ENCODE measurements around the gene ZNF888. TPM values are rescaled to one million over a fixed set of nuclear protein-coding genes. Genes with fewer than 3 reads are reported as not detected.

Gene ZNF888
- total RNA-seq: 1 to 10 TPM; 8.1 to 8.8 TPM

DNA sequence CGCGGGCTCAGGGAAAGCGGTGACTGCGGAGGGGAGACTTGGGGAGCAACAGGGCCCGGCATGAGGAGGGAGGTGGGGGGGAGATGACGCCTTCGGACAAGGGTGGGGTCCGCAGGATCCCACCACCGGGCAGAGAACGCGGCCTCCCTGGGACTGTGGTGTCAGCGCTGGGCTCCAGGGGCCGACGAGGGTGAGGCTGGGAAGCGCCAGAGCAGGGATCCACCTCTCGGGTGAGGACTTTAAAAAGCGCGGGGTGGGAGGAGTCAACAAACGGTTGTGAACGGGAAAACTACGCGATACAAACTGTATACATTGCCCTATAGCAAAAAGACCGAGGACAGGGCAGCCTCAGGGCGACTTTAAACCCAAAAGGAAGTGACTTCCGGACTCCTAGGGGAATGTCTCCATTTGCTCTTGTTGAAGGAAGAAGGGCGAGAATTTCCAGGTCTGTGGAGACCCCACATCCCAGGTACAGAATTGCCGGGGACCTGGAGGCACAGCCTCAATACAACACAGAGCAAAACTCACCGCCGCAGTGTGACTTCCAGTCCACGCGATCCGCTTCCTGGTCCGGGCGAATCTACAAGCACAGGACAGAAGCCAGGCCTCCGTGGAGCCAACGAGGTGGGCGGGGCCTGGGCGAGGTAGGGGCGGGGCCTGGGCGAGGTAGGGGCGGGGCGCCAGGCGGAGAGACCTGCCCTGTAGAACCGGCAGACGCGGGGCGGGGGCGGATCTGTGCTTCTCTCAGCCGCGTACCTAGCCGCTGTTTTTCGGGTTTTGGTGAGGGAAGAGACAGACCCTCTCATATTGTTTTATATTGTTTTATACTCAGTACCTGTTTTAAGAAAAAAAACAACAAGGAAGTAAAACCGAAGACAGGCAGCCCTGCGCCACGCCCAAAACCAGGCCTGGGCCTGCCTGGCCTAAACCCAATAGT, at the start of gene ZNF888:
Gene ZNF888, minus strand, starts transcription at position 588 of the 937 bp plus-strand sequence. CDS start 5,555 bp downstream, outside the sequence.
- peaks cover 34% of the 10 kb centered on the region for H3K4me1 Mint-ChIP-seq (ENCODE audit: low read depth)
- peak; percentile 99 for ATAC-seq
- POLR2A ChIA-PET: interaction anchor here (0.6 to 1.0 kb wide), 2 partner anchors 31 to 235 kb away, joined by 3 read pairs; no protein-coding TSS in a partner anchor
- H3K27ac Mint-ChIP-seq: peak within 1 kb of the TSS; percentile 96
- no peaks in the 10 kb centered on the region for H3K9me3 Mint-ChIP-seq (ENCODE audit: insufficient read depth)
- peaks cover 30% of the 10 kb centered on the region for H3K36me3 Mint-ChIP-seq (ENCODE audit: low read depth)
- peak; percentile 93 for DNase-seq
- CTCF ChIA-PET: no interaction called here
- peak within 1 kb of the TSS; percentile 95 for H3K4me3 Mint-ChIP-seq
- no peaks in the 10 kb centered on the region for H3K27me3 Mint-ChIP-seq (ENCODE audit: low read depth)

DNA sequence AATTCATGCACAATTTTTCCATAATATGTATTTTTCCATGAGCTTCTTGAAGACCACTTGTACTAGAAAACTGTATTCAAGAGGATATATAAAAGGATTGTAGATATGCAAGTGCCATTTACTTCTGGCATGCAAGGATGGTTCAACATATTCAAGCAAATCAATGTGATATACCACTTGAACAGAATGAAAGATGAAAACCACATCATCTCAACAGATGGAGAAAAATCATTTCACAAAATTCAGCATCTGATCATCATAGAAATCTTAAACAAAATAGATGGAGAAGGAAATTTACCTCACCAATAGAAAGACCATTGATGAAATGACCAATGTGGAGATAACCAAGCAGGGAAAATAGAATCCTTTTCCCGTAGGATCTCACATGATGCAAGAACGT, 44.5 kb upstream of the ZNF888 start:
- ATAC-seq (no peak), DNase-seq (no peak)
- ChIA-PET POLR2A (no interaction called here), CTCF (no interaction called here)
- Mint-ChIP-seq H3K9me3 (ENCODE audit: insufficient read depth) (peaks cover 41% of the 10 kb centered on the region), H3K4me3 (no peak overlapping the region), H3K27ac (no peak overlapping the region), H3K36me3 (ENCODE audit: low read depth) (peaks cover 22% of the 10 kb centered on the region), H3K27me3 (ENCODE audit: low read depth) (no peaks in the 10 kb centered on the region), H3K4me1 (ENCODE audit: low read depth) (peaks cover 13% of the 10 kb centered on the region)

DNA sequence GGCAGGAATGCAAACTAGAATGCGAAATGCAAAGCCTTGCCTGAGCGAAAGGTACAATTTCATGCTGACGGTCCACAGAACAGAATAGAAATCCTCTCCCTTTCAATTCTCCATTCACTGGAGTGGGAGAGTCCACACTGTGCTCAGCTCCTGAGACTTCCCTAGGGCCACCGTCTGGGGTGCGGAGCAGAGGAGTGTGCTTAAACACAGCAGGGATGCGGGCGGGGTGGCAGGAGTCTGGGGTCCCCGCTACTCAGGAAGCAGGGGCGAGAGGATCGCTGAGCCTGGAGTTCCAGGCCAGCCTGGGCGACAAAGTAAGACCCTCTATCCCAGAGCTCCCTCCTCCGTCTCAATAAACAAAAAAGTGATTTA, 40.0 kb upstream of the ZNF888 start:
- Mint-ChIP-seq H3K36me3 (ENCODE audit: low read depth) (peaks cover 49% of the 10 kb centered on the region), H3K4me3 (peak overlapping the region; percentile 98), H3K4me1 (ENCODE audit: low read depth) (peaks cover 31% of the 10 kb centered on the region), H3K9me3 (ENCODE audit: insufficient read depth) (peaks cover 29% of the 10 kb centered on the region), H3K27me3 (ENCODE audit: low read depth) (no peaks in the 10 kb centered on the region), H3K27ac (peak overlapping the region; percentile 98)
- DNase-seq (peak; percentile 30), ATAC-seq (peak; percentile 13)
- ChIA-PET CTCF (interaction anchor here (0.9 to 1.3 kb wide), 2 partner anchors 24 to 715 kb away, joined by 3 read pairs; no protein-coding TSS in a partner anchor), POLR2A (interaction anchor here (0.8 to 1.6 kb wide), 3 partner anchors 12 to 141 kb away, joined by 3 to 6 read pairs (median 3); partner anchors contain the start of gene ZNF28)

DNA sequence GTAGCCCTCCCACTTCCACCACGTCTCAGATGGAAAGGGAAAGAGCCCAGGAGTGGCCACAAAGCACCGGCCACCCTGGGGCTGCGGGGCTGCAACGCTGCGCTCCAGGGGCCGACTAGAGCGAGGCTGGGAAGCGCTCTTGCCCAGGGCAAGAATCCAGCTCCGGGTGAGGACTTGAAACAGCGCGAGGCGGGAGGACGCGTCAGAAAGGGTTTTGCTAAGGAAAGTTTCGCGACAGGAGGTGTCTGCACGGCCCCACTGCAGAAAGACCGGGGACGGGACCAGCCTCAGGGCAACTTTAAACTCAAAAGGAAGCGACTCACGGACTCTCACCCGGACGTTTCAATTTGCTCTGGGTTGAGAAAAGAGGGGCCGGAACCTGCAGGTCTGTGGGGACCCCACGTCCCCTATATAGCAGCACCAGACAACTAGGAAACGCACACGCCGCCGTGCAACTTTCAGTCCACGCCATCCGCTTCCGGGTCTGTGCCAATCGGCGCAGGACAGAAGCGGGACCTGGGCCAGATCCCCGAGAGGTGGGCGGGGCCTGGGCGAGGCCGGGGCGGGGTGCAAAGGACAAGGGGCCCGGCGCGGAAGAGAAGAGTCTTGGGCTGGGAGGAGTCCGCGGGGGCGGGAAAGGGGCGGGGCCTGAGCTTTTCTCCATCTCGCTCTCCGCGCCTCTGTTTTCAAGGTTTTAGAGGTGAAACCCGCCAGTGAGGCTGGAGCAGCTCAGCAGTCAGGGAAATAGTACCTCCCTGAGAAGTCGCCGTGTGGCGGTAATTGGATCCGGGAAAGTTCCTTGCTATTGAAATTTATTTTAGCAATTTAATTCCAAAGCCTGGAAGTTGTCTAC, 39.4 kb upstream of the ZNF888 start, which contains the start of gene ZNF816:
Gene ZNF816, minus strand, starts transcription at position 488 of the 853 bp plus-strand sequence. CDS start 6,792 bp downstream, outside the sequence.
- Mint-ChIP-seq H3K27me3 (ENCODE audit: low read depth) (no peaks in the 10 kb centered on the region), H3K4me3 (peak within 1 kb of the TSS; percentile 98), H3K27ac (peak within 1 kb of the TSS; percentile 98), H3K36me3 (ENCODE audit: low read depth) (peaks cover 53% of the 10 kb centered on the region), H3K9me3 (ENCODE audit: insufficient read depth) (peaks cover 32% of the 10 kb centered on the region), H3K4me1 (ENCODE audit: low read depth) (peaks cover 31% of the 10 kb centered on the region)
- ATAC-seq (peak; percentile 100), DNase-seq (peak; percentile 100)
- CTCF ChIA-PET: interaction anchor here (0.9 to 1.3 kb wide), 2 partner anchors 25 to 714 kb away, joined by 3 read pairs; no protein-coding TSS in a partner anchor
- POLR2A ChIA-PET: interaction anchor here (0.9 to 1.6 kb wide), 2 partner anchors 12 to 141 kb away, joined by 3 to 6 read pairs; partner anchors contain the start of gene ZNF28

DNA sequence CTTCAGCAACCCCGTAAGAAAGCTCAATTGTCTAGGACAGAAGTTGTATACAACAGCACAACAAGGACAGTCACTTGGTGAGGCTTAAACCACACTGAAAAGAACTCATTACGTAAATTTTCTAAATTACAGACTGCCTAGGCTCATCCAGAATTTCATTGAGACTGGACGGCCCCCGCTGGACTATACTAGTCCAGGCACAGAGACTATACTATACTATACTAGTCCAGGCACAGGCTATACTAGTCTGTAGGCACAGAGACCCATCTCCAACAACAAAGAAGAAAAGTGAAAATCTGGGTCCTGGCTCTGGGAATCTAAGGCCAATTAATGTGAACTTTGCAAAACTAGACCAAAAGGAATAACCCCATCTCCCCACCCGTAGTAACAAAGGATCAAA, 38.8 kb upstream of the ZNF888 start:
- Mint-ChIP-seq H3K36me3 (ENCODE audit: low read depth) (peaks cover 57% of the 10 kb centered on the region), H3K9me3 (ENCODE audit: insufficient read depth) (peaks cover 38% of the 10 kb centered on the region), H3K27me3 (ENCODE audit: low read depth) (no peaks in the 10 kb centered on the region), H3K4me3 (peak overlapping the region; percentile 98), H3K4me1 (ENCODE audit: low read depth) (peaks cover 31% of the 10 kb centered on the region), H3K27ac (peak overlapping the region; percentile 98)
- CTCF ChIA-PET: no interaction called here
- no peak for ATAC-seq
- POLR2A ChIA-PET: interaction anchor here (0.9 to 1.6 kb wide), 2 partner anchors 21 to 140 kb away, joined by 3 to 6 read pairs; partner anchors contain the start of gene ZNF28
- no peak for DNase-seq

DNA sequence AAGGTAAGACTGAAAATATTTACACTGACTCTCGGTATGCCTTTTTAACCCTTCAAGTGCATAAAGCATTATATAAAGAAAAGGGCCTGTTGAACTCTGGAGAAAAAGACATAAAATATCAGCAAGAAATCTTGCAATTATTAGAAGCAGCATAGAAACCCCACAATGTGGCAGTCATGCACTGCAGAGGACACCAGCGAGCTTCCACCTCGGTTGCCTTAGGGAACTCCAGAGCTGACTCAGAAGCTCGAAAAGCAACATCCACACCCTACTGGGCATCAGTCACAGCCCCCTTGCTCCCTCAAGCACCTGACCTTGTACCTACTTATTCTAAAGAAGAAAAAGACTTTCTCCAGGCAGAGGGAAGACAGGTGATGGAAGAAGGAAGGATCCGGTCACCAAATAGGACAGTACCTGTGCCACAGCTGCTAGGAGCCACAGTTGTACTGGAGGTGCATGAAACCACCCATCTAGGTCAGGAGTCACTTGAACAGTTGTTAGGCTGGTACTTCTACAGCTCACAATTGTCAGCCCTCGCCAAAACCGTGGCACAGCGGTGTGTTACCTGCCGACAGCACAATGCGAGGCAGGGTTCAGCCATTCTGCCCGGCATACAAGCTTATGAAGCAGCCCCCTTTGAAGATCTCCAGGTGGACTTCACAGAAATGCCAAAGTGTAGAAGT, 36.5 kb upstream of the ZNF888 start:
- ChIA-PET CTCF (no interaction called here), POLR2A (no interaction called here)
- Mint-ChIP-seq H3K27me3 (ENCODE audit: low read depth) (no peaks in the 10 kb centered on the region), H3K4me1 (ENCODE audit: low read depth) (peaks cover 31% of the 10 kb centered on the region), H3K4me3 (no peak overlapping the region), H3K36me3 (ENCODE audit: low read depth) (peaks cover 78% of the 10 kb centered on the region), H3K27ac (no peak overlapping the region), H3K9me3 (ENCODE audit: insufficient read depth) (peaks cover 55% of the 10 kb centered on the region)
- ATAC-seq: no peak
- no peak for DNase-seq

DNA sequence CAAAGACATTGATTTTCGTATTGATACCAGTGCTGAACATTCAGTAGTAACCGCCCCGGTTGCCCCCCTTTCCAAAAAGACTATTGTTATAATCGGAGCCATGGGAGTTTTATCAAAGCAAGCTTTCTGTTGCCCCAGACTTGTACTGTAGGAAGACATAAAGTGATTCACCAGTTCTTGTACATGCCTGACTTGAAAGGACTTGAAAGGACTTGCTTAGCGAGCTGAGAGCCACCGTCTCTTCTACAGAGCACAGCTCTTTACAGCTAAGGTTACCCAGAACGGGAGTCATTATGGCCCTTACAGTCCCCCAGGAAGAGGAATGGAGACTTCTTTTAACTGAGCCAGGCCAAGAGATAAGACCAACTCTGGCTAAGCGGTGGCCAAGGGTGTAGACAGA, 34.4 kb upstream of the ZNF888 start:
- peaks cover 18% of the 10 kb centered on the region for H3K4me1 Mint-ChIP-seq (ENCODE audit: low read depth)
- ChIA-PET POLR2A (no interaction called here), CTCF (no interaction called here)
- peaks cover 51% of the 10 kb centered on the region for H3K9me3 Mint-ChIP-seq (ENCODE audit: insufficient read depth)
- ATAC-seq (no peak), DNase-seq (no peak)
- H3K36me3 Mint-ChIP-seq (ENCODE audit: low read depth): peaks cover 91% of the 10 kb centered on the region
- H3K27me3 Mint-ChIP-seq (ENCODE audit: low read depth): no peaks in the 10 kb centered on the region
- no peak overlapping the region for H3K27ac Mint-ChIP-seq
- no peak overlapping the region for H3K4me3 Mint-ChIP-seq

DNA sequence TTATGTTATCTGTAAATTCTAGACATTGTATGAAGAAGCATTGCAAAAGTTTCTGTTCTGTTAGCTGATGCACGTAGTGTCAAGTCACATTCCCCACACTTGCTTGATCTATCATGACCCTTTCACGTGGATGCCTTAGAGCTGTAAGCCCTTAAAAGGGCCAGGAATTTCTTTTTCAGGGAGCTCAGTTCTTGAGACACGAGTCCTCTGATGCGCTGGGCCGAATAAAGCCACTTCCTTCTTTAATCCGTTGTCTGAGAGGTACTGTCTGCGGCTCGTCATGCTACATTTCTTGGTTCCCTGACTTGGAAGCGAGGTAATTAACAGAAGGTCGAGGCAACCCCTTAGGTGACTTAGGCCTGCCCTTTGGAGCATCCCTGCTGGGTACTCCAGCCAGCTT, 33.7 kb upstream of the ZNF888 start:
- Mint-ChIP-seq H3K27me3 (ENCODE audit: low read depth) (no peaks in the 10 kb centered on the region), H3K36me3 (ENCODE audit: low read depth) (peaks cover 94% of the 10 kb centered on the region), H3K4me1 (ENCODE audit: low read depth) (peaks cover 16% of the 10 kb centered on the region), H3K27ac (no peak overlapping the region), H3K9me3 (ENCODE audit: insufficient read depth) (peaks cover 58% of the 10 kb centered on the region), H3K4me3 (no peak overlapping the region)
- no peak for ATAC-seq
- POLR2A ChIA-PET: no interaction called here
- CTCF ChIA-PET: no interaction called here
- DNase-seq: no peak

DNA sequence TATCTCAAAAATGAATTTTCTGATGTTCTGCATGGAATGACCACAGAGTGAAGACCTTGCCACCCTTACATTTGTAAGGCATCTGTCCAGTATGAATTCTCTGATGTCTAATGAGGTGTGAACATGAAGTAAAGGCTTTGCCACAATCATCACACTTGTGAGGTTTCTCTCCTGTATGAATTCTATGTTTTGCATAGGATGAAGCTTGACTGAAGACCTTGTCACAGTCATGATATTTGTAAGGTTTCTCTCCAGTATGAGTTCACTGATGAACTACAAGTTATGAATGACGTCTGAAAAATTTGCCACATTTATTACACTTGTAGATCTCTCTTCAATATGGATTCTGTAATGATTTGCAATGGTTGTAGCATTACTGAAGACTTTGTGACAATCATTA, 26.2 kb upstream of the ZNF888 start:
- no peak for ATAC-seq
- POLR2A ChIA-PET: no interaction called here
- no peak overlapping the region for H3K4me3 Mint-ChIP-seq
- CTCF ChIA-PET: no interaction called here
- H3K9me3 Mint-ChIP-seq (ENCODE audit: insufficient read depth): peaks cover 63% of the 10 kb centered on the region
- no peak overlapping the region for H3K27ac Mint-ChIP-seq
- peaks cover 61% of the 10 kb centered on the region for H3K36me3 Mint-ChIP-seq (ENCODE audit: low read depth)
- no peak for DNase-seq
- H3K27me3 Mint-ChIP-seq (ENCODE audit: low read depth): no peaks in the 10 kb centered on the region
- H3K4me1 Mint-ChIP-seq (ENCODE audit: low read depth): no peaks in the 10 kb centered on the region

DNA sequence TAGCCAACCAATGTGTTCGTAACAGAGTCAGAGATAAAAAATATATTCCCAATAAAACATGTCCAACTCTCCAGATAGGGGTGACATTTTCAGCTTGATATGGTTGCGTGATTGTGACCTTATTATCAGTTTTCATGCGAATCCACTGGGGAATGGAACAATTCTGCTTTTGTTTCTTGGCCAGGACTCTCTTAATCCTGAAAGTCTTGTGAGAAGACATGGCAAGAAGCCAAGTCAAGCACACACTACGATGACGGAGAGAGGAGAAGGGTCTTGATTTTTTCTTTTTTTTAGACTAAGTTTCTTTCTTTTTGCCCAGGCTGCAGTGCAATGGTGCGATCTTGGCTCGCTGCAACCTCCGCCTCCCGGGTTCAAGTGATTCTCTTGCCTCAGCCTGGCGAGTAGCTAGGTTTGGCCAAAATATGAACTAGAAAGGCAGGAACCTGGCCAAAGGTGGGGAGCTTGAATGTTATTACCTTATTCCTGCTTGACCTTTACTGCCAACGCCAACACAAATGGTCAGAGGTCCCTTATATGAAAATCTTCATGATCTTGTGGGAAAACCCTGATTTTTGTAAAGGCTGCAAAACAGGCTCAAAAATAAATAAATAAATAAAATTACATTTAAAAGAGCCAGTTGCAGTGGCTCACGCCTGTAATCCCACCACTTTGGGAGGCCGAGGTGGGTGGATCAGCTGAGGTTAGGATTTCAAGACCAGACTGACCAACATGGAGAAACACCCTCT, 25.0 kb upstream of the ZNF888 start:
- Mint-ChIP-seq H3K4me1 (ENCODE audit: low read depth) (peaks cover 2% of the 10 kb centered on the region), H3K27me3 (ENCODE audit: low read depth) (no peaks in the 10 kb centered on the region), H3K9me3 (ENCODE audit: insufficient read depth) (peaks cover 63% of the 10 kb centered on the region), H3K4me3 (no peak overlapping the region), H3K27ac (no peak overlapping the region), H3K36me3 (ENCODE audit: low read depth) (peaks cover 54% of the 10 kb centered on the region)
- no peak for ATAC-seq
- ChIA-PET POLR2A (no interaction called here), CTCF (no interaction called here)
- no peak for DNase-seq

Data from activated CD8-positive, alpha-beta T cell treated with anti-CD3 and anti-CD28 coated beads, Interleukin-2, amount 10 ng/mL, durations not matched to agents 7 days and 5 days (primary cell).